Measurements from ENCODE around the gene KDM4B. TPM values are rescaled to one million over a fixed set of nuclear protein-coding genes. Genes with fewer than 3 reads are reported as not detected.
"Not testable (repeated sequence)": the region's sequence is repeated elsewhere in the genome, so short reads cannot be mapped to it uniquely, and the experiment has no call there.

Gene KDM4B
- total RNA-seq, 1 experiment from 2014 or later, result 43.7 TPM

DNA sequence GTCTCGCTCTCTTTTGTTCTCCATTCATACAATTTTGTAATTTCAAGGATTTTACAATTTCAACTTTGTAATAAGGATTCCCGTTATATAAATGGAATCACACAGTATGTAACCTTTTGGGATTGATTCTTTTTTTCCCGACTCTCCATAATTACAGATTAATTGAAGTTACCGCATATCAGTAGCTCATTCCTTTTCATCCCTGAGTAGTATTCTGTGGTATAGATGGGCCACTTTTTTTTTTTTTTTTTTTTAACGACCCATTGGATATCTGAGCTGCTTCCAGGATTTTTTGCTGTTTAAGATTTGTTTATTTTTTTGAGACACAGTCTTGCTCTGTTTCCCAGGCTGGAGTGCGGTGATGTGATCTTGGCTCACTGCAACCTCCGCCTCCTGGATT is 31.9 kb upstream of the KDM4B start:
- H3K9ac ChIP-seq (ENCODE audit: extremely low read depth, insufficient read length, low read length), result no peak overlapping the region
- Mint-ChIP-seq H3K36me3 (ENCODE audit: insufficient read depth in 1 of 3, low read depth in 3 of 3) (peaks cover 28 to 81% (median 69%) of the 10 kb centered on the region in 3 experiments), H3K4me1 (no peaks in the 10 kb centered on the region), H3K27me3 (ENCODE audit: low read depth) (no peaks in the 10 kb centered on the region), H3K27ac (no peak overlapping the region), H3K4me3 (no peak overlapping the region), H3K9me3 (no peaks in the 10 kb centered on the region)
- no peak overlapping the region for H2AK5ac ChIP-seq (ENCODE audit: insufficient read length, low read length)
- H2BK12ac ChIP-seq (ENCODE audit: insufficient read length, low read depth, low read length), result no peak overlapping the region
- no peak for DNase-seq
- no CpG with 5 or more reads among the region's 7 CpGs for WGBS (ENCODE audit: extremely low coverage, insufficient read length, low lambda C conversion rate)
- H3K56ac ChIP-seq (ENCODE audit: insufficient read length, low read depth, low read length), result no peak overlapping the region
- no peak overlapping the region for H3T11ph ChIP-seq (ENCODE audit: low read length)
- H3K9me3 ChIP-seq (ENCODE audit: control insufficient read depth, low read depth, low read length), result no peaks in the 10 kb centered on the region
- no peak overlapping the region for H2BK15ac ChIP-seq (ENCODE audit: low read depth, low read length)
- H3K27ac ChIP-seq (ENCODE audit: insufficient read length, low read depth, low read length), result no peak overlapping the region
- no peak overlapping the region for H4K5ac ChIP-seq (ENCODE audit: insufficient read length, low read depth, low read length)
- H4K91ac ChIP-seq (ENCODE audit: insufficient read length, low read depth, low read length), result no peak overlapping the region
- no peak overlapping the region for H2BK5ac ChIP-seq (ENCODE audit: insufficient read length, low read length)
- no peak overlapping the region for H4K8ac ChIP-seq (replicated peaks; ENCODE audit: insufficient read length, low read depth, low read length)
- no peaks in the 10 kb centered on the region for H4K20me1 ChIP-seq (ENCODE audit: control insufficient read depth, insufficient read depth, insufficient read length)
- H3K4me1 ChIP-seq (ENCODE audit: insufficient read depth, low read length), result no peaks in the 10 kb centered on the region
- no peak overlapping the region for H2AFZ ChIP-seq (ENCODE audit: low read length)
- H3K79me1 ChIP-seq (ENCODE audit: insufficient read depth, low read depth, low read length, poor library complexity, severe bottlenecking), result no peaks in the 10 kb centered on the region
- TF ChIP-seq, protein P1, sequence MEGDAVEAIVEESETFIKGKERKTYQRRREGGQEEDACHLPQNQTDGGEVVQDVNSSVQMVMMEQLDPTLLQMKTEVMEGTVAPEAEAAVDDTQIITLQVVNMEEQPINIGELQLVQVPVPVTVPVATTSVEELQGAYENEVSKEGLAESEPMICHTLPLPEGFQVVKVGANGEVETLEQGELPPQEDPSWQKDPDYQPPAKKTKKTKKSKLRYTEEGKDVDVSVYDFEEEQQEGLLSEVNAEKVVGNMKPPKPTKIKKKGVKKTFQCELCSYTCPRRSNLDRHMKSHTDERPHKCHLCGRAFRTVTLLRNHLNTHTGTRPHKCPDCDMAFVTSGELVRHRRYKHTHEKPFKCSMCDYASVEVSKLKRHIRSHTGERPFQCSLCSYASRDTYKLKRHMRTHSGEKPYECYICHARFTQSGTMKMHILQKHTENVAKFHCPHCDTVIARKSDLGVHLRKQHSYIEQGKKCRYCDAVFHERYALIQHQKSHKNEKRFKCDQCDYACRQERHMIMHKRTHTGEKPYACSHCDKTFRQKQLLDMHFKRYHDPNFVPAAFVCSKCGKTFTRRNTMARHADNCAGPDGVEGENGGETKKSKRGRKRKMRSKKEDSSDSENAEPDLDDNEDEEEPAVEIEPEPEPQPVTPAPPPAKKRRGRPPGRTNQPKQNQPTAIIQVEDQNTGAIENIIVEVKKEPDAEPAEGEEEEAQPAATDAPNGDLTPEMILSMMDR (conservative IDR thresholded peaks at IDR 0.05), result no peak
- no peak overlapping the region for H3K4ac ChIP-seq (ENCODE audit: low read depth, low read length)
- H3K79me2 ChIP-seq (ENCODE audit: insufficient read depth, low read length), result no peaks in the 10 kb centered on the region; the same call in 1 of the 2 replicates
- H3K14ac ChIP-seq (ENCODE audit: insufficient read depth, low read length), result no peak overlapping the region
- no peak overlapping the region for H3K23ac ChIP-seq (ENCODE audit: insufficient read length, low read depth, low read length)
- no peaks in the 10 kb centered on the region for H3K23me2 ChIP-seq (ENCODE audit: insufficient read length, low read depth, low read length, poor library complexity, severe bottlenecking)
- no peak overlapping the region for H3K18ac ChIP-seq (ENCODE audit: insufficient read length, low read depth, low read length)
- no peak overlapping the region for H2BK20ac ChIP-seq (ENCODE audit: low read depth, low read length, poor library complexity, severe bottlenecking)
- no peak overlapping the region for H2BK120ac ChIP-seq (ENCODE audit: low read depth, low read length, poor library complexity, severe bottlenecking)
- H3K4me2 ChIP-seq (ENCODE audit: insufficient read depth, insufficient read length, low read length), result no peak overlapping the region
- no peaks in the 10 kb centered on the region for H3K27me3 ChIP-seq (ENCODE audit: insufficient read depth, low read length)

DNA sequence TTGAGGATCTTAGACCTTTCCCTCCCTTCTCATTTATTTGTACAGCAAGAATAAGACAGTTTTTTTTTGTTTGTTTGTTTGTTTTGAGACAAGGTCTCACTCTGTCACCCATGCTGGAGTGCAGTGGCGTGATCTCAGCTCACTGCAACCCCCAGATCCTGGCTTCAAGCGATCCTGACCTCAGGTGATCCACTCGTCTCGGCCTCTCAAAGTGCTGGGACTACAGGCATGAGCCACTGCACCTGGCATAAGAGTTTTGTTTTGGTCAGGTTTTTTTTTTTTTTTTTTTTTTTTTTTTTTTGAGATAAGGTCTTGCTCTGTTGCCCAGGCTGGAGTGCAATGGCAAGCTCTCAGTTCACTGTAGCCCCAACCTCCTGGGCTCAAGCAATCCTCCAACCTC is 30.5 kb upstream of the KDM4B start:
- H3K4me3 Mint-ChIP-seq; H3K79me2 ChIP-seq (ENCODE audit: insufficient read depth, low read length): not testable (repeated sequence)

More for the DNA sequence above, 30.5 kb upstream of the KDM4B start:
- H3K27ac ChIP-seq (ENCODE audit: insufficient read length, low read depth, low read length); H3K9ac ChIP-seq (ENCODE audit: extremely low read depth, insufficient read length, low read length); H3K79me1 ChIP-seq (ENCODE audit: insufficient read depth, low read depth, low read length, poor library complexity, severe bottlenecking); H2BK12ac ChIP-seq (ENCODE audit: insufficient read length, low read depth, low read length); H2BK20ac ChIP-seq (ENCODE audit: low read depth, low read length, poor library complexity, severe bottlenecking); DNase-seq; H3K56ac ChIP-seq (ENCODE audit: insufficient read length, low read depth, low read length); H2BK15ac ChIP-seq (ENCODE audit: low read depth, low read length); H4K8ac ChIP-seq (replicated peaks; ENCODE audit: insufficient read length, low read depth, low read length); H3K4me1 ChIP-seq (ENCODE audit: insufficient read depth, low read length); H4K91ac ChIP-seq (ENCODE audit: insufficient read length, low read depth, low read length); H3K14ac ChIP-seq (ENCODE audit: insufficient read depth, low read length); H3K9me3 Mint-ChIP-seq; H3T11ph ChIP-seq (ENCODE audit: low read length); H2BK120ac ChIP-seq (ENCODE audit: low read depth, low read length, poor library complexity, severe bottlenecking); H3K4me1 Mint-ChIP-seq; H2AK5ac ChIP-seq (ENCODE audit: insufficient read length, low read length); H3K18ac ChIP-seq (ENCODE audit: insufficient read length, low read depth, low read length); H3K4me2 ChIP-seq (ENCODE audit: insufficient read depth, insufficient read length, low read length); H3K23me2 ChIP-seq (ENCODE audit: insufficient read length, low read depth, low read length, poor library complexity, severe bottlenecking); H3K23ac ChIP-seq (ENCODE audit: insufficient read length, low read depth, low read length); H3K27me3 ChIP-seq (ENCODE audit: insufficient read depth, low read length); H2BK5ac ChIP-seq (ENCODE audit: insufficient read length, low read length); H3K4ac ChIP-seq (ENCODE audit: low read depth, low read length); H3K9me3 ChIP-seq (ENCODE audit: control insufficient read depth, low read depth, low read length); H4K20me1 ChIP-seq (ENCODE audit: control insufficient read depth, insufficient read depth, insufficient read length); H2AFZ ChIP-seq (ENCODE audit: low read length); H4K5ac ChIP-seq (ENCODE audit: insufficient read length, low read depth, low read length); H3K27me3 Mint-ChIP-seq (ENCODE audit: low read depth): not testable (repeated sequence)
- Mint-ChIP-seq H3K27ac (peak overlapping the region in 1 of 3 experiments; percentile 52; a peak in 1 of 7 replicates), H3K36me3 (ENCODE audit: insufficient read depth in 1 of 3, low read depth in 3 of 3) (peaks cover 23 to 82% (median 60%) of the 10 kb centered on the region in 3 experiments)
- no CpG with 5 or more reads among the region's 4 CpGs for WGBS (ENCODE audit: extremely low coverage, insufficient read length, low lambda C conversion rate)
